LNCAP (cell line): ENCODE data around the gene OLFML2A.

Source experiments
- TF ChIP-seq, protein P1 (sequence below): fragments of 450-650 bp; IDR thresholded peaks from 2 replicates; pipeline ENCODE4 v1.5.1; 2017; ENCODE audit warnings: mild to moderate bottlenecking

The OLFML2A gene

DNA sequence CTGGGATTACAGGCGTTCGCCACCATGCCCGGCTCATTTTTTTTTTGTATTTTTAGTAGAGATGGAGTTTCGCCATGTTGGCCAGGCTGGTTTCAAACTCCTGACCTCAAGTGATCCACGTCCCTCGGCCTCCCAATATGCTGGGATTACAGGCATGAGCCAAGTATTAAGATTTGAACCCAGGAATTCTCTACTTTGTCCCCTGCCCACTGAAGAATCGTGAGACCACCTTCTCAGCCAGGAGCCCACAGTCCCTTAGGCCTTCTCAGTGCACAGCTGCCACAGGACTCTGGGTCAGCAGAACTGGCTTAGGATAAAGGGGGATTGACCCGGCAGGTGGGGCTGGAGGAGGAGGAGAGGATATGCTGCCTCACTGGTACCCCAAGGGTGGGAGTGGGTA, 13.4 kb downstream of the OLFML2A start:
- TF ChIP-seq, protein P1, sequence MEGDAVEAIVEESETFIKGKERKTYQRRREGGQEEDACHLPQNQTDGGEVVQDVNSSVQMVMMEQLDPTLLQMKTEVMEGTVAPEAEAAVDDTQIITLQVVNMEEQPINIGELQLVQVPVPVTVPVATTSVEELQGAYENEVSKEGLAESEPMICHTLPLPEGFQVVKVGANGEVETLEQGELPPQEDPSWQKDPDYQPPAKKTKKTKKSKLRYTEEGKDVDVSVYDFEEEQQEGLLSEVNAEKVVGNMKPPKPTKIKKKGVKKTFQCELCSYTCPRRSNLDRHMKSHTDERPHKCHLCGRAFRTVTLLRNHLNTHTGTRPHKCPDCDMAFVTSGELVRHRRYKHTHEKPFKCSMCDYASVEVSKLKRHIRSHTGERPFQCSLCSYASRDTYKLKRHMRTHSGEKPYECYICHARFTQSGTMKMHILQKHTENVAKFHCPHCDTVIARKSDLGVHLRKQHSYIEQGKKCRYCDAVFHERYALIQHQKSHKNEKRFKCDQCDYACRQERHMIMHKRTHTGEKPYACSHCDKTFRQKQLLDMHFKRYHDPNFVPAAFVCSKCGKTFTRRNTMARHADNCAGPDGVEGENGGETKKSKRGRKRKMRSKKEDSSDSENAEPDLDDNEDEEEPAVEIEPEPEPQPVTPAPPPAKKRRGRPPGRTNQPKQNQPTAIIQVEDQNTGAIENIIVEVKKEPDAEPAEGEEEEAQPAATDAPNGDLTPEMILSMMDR, result no peak

GRCh38 chr9:124790801-124791505, 14.0 kb downstream of the OLFML2A start:
- TF ChIP-seq, protein P1, result no peak

GRCh38 chr9:124792257-124793014, 15.5 kb downstream of the OLFML2A start:
- TF ChIP-seq, protein P1, result no peak

DNA sequence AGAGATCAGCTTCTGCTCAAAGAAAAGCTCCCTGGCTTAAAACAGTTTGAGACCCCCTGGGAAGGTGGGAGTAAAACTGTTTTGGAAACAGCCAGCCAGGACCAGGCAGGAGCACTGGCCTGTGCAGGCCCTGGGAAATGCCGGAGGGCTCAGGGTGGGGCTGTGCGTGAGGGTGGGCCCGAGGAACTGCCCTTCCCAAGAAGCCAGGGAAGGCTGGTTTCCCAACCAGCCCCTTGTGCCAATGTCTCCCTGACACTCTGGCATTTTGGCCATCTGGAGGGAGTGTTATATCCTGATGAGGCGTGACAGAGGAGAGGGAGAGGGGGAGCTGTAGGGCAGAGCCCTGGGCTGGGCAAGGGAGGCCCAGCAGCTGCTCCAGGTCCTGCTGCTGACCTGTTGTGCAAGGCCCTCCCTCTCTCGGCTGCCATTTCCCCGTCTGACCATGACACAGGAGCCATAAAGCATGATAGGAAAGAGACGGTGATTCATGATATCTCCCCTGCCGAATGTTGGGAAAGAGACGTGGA, 16.1 kb downstream of the OLFML2A start:
- TF ChIP-seq, protein P1, result no peak

- TF ChIP-seq, protein P1, result no peak
Measured at GRCh38 chr9:124794902-124795491, 18.1 kb downstream of the OLFML2A start.

DNA sequence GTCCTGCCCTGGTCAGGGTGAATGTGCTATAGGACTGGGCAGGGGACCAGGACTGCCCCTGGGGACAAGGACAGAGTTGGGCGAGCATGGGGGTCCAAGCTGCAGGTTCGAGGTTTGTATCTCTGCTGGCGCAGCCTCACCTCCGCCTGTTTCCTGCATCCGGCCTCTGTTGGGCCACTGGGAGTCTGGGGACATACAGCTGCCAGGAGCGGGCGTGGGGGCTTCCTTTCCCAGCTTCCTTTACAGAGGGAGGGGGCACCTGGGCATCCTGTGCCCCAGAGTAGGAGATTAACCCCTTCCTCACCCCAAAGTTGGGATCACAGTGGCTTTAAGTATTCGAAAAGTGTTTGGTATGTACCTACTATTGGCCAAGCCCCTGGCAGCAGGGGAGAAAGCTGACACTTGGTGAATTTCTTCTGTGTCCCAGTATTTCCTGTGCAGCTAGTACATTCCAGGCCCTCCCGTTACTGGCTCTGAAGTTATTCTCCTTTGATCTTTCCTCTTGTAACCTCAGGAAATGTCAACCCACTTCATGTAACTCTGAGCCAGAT, 19.0 kb downstream of the OLFML2A start:
- TF ChIP-seq, protein P1, result no peak

- TF ChIP-seq, protein P1, result no peak
Measured at GRCh38 chr9:124797343-124798103, 20.6 kb downstream of the OLFML2A start.
